ENCODE results near the gene BACH2.

BACH2 gene

DNA sequence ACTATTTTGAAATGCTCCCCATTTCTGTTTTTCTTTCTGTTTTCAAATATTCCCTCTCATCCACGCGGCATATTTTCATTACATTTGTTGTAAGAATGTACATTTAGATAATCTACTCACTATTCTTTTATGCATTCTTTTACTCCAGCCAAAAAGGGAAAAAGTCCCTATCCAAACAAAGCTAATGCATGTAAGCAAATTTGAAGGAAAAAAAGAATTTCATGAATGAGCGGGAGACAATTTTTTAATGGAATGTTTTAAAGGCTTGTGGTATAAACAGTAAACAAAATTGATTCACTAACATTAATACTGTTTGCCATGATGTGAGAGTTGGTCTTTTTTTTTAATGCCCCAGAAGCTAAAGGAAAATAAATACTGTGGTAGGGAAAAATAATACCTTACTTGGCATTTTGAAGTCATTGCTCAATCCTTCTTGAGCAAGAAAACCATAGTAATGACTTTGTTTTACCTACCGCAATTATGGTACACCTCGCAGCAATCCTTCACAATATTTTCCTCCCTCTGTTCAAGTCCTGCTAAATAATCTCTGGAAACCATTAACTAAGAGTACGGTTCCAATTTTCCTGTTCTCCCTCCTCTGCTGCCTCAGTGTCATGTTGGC is 79.0 kb downstream of the BACH2 start:
- Histone ChIP-seq H3K27ac (replicated peaks) (no peak overlapping the region), H3K27me3 (ENCODE audit: insufficient read depth, poor library complexity, severe bottlenecking) (no peaks in the 10 kb centered on the region), H3K4me3 (replicated peaks; ENCODE audit: insufficient read depth, low read length) (no peak overlapping the region)
- DNase-seq (ENCODE audit: low read depth in 1 of 2, low spot score in 1 of 2) = no peak
- TF ChIP-seq GABPA (IDR thresholded peaks at IDR 0.05; ENCODE audit: low read depth) = no peak
- TF ChIP-seq, protein P1, sequence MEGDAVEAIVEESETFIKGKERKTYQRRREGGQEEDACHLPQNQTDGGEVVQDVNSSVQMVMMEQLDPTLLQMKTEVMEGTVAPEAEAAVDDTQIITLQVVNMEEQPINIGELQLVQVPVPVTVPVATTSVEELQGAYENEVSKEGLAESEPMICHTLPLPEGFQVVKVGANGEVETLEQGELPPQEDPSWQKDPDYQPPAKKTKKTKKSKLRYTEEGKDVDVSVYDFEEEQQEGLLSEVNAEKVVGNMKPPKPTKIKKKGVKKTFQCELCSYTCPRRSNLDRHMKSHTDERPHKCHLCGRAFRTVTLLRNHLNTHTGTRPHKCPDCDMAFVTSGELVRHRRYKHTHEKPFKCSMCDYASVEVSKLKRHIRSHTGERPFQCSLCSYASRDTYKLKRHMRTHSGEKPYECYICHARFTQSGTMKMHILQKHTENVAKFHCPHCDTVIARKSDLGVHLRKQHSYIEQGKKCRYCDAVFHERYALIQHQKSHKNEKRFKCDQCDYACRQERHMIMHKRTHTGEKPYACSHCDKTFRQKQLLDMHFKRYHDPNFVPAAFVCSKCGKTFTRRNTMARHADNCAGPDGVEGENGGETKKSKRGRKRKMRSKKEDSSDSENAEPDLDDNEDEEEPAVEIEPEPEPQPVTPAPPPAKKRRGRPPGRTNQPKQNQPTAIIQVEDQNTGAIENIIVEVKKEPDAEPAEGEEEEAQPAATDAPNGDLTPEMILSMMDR (IDR thresholded peaks at IDR 0.05; ENCODE audit: insufficient read depth, low read length) = no peak
- no peak for TF ChIP-seq POLR2AphosphoS5 (IDR thresholded peaks at IDR 0.05; ENCODE audit: low read depth)
- TF ChIP-seq REST (IDR thresholded peaks at IDR 0.05; ENCODE audit: insufficient replicate concordance, low read depth) = no peak
- TF ChIP-seq SPI1 (IDR thresholded peaks at IDR 0.05; ENCODE audit: borderline replicate concordance, low read depth) = no peak

DNA sequence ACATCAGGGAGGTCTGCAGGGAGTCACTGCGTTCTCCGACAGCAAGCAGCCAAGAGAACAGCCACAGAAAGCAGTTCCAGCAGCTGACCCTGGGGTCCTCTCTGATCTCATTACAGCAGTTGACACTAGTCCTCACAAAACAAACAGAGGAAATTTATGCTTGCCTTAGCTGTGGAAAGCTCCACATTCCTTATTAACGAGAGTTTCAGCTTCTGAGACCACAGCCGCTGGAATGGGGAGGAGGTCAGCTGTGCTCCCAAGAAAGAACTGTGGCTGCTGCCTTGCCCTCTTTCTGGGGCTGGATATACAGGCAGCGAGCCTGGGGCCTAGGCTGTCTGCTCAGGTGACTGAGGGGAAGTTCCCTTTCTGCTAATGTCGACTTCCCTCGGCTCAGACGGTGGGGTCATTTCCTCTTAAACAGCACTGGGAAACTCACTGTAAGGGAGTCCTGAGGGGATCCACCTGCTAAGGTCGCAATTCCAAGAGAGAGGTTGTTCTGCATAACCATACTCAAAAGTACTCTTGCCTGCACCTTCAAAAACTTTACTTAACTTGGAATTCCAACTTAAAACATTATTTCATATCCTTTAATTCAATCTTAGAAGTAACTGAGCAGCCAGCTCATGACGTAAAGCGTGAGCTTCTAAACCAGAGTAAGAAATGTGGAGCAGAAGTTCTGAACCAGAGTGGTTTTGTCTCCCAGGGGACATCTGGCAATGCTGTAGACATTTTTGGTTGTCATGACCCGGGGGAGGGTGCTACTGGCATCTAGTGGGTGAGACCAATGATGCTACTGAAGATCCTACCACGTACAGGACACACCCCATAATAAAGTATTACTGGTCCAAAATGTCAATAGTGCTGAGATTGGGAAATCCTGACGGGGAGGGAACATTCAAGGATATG is 80.3 kb downstream of the BACH2 start:
- peak in 1 of 2 experiments; percentile 64 for DNase-seq (ENCODE audit: low read depth in 1 of 2, low spot score in 1 of 2)
- no peak overlapping the region for H3K27ac ChIP-seq (replicated peaks)
- TF ChIP-seq SPI1 (IDR thresholded peaks at IDR 0.05; ENCODE audit: borderline replicate concordance, low read depth) (peak; percentile 77; the same call in 1 of the 2 replicates), REST (IDR thresholded peaks at IDR 0.05; ENCODE audit: insufficient replicate concordance, low read depth) (no peak), GABPA (IDR thresholded peaks at IDR 0.05; ENCODE audit: low read depth) (no peak), POLR2AphosphoS5 (IDR thresholded peaks at IDR 0.05; ENCODE audit: low read depth) (no peak)
- TF ChIP-seq, protein P1 (IDR thresholded peaks at IDR 0.05; ENCODE audit: insufficient read depth, low read length) = no peak
- no peak overlapping the region for H3K4me3 ChIP-seq (replicated peaks; ENCODE audit: insufficient read depth, low read length)
- no peaks in the 10 kb centered on the region for H3K27me3 ChIP-seq (ENCODE audit: insufficient read depth, poor library complexity, severe bottlenecking)

- no peak overlapping the region for H3K4me3 ChIP-seq (replicated peaks; ENCODE audit: insufficient read depth, low read length)
- TF ChIP-seq GABPA (IDR thresholded peaks at IDR 0.05; ENCODE audit: low read depth) (no peak), REST (IDR thresholded peaks at IDR 0.05; ENCODE audit: insufficient replicate concordance, low read depth) (no peak), SPI1 (IDR thresholded peaks at IDR 0.05; ENCODE audit: borderline replicate concordance, low read depth) (no peak), POLR2AphosphoS5 (IDR thresholded peaks at IDR 0.05; ENCODE audit: low read depth) (no peak)
- TF ChIP-seq, protein P1 (IDR thresholded peaks at IDR 0.05; ENCODE audit: insufficient read depth, low read length) = no peak
- H3K27ac ChIP-seq (replicated peaks) = no peak overlapping the region
- no peaks in the 10 kb centered on the region for H3K27me3 ChIP-seq (ENCODE audit: insufficient read depth, poor library complexity, severe bottlenecking)
- DNase-seq (ENCODE audit: low read depth in 1 of 2, low spot score in 1 of 2) = no peak
Observed at GRCh38 chr6:90214966-90215365, 81.7 kb downstream of the BACH2 start.
